ENCODE measurements around the gene WNK2. TPM values are rescaled to one million over a fixed set of nuclear protein-coding genes. Genes with fewer than 3 reads are reported as not detected.
A peak's percentile ranks its signal among the peaks of the same experiment; 100 is the strongest.

The WNK2 gene
- total and polyA plus RNA-seq, 7 donors, result 8.1 to 58.8 (median 35.5) TPM

DNA sequence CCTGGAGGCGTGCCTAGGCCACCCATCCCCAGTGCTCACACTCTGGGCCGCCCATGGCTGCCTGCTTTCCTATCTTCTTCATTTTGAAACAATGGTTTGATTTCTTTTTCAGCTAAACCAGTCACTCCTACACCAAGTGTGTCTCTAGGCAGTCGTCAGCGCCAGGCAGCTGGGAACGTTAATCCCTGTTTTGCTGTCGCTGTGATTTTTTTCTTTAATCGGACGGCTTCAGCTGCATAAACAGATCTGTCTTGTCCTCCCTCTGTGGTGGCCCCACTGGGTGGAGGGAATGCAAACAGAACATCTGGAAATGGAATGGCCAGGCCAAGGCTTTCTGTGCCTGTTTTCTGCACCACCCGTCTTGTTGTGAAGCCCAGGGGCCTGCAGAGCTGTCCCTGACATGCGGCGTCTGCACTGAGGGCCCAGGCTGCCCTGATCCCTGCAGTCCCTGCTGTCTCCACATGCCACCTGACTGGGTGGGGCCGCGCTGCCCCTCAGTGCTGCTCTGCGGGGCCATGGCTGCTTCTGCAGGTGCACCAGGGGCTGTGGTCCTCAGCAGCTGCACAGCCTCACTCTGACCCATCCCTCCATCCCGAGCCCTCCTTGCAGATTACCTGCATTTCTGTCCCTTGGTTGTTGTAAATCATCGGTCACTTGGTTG is 51.5 kb downstream of the WNK2 start:
- H3K27ac ChIP-seq, result no peak overlapping the region
- no peaks in the 10 kb centered on the region for H3K4me1 ChIP-seq
- H3K9me3 ChIP-seq, result no peaks in the 10 kb centered on the region
- H3K27me3 ChIP-seq (ENCODE audit: insufficient read depth in 3 of 3, low read length in 2 of 3), result no peaks in the 10 kb centered on the region
- intact Hi-C loops (cut with DNase I), result no loop called here
- 56 to 70% (median 61%) methylated on average over 16 of the region's 16 CpGs for WGBS, 3 donors
- TF ChIP-seq, protein P1, sequence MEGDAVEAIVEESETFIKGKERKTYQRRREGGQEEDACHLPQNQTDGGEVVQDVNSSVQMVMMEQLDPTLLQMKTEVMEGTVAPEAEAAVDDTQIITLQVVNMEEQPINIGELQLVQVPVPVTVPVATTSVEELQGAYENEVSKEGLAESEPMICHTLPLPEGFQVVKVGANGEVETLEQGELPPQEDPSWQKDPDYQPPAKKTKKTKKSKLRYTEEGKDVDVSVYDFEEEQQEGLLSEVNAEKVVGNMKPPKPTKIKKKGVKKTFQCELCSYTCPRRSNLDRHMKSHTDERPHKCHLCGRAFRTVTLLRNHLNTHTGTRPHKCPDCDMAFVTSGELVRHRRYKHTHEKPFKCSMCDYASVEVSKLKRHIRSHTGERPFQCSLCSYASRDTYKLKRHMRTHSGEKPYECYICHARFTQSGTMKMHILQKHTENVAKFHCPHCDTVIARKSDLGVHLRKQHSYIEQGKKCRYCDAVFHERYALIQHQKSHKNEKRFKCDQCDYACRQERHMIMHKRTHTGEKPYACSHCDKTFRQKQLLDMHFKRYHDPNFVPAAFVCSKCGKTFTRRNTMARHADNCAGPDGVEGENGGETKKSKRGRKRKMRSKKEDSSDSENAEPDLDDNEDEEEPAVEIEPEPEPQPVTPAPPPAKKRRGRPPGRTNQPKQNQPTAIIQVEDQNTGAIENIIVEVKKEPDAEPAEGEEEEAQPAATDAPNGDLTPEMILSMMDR (IDR thresholded peaks at IDR 0.05), result no peak
- ATAC-seq (no peak), DNase-seq (peak in 1 of 2 donors; percentile 54)
- H3K4me3 ChIP-seq, result no peak overlapping the region
- H3K36me3 ChIP-seq (ENCODE audit: insufficient read depth in 1 of 2, low read depth in 1 of 2), result no peaks in the 10 kb centered on the region

DNA sequence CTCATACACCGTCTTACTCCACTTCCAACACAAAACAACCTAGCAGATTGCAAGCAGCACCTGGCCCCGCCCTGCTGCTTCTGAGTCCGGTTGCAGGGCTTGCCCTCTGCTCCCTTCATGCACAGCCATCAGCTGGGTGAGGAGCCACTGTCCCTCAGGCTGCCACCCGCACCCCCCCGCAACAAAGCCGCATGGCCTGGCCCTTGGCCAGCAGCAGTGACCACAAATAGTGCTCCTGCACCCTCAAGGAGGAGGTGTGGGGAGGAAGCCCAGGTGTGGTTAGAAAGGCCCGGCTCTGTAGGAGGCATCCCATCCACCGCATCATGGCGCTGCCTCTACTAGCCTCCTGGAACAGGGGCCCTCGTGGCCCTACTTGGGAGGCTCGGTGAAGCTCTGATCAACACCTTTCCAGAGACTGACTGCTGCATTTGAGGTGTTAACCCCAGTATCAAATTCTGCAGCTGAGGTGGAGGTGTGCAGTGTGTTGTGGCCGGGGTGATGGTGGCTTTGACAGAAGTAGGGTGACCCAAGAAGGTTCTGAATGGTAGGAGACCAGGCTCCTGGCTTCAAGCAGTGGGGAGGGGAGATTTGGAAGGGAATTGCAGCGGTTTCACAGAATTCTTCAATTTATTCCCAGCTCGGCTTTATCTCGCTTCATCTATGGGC is 52.7 kb downstream of the WNK2 start:
- no peak overlapping the region for H3K27ac ChIP-seq
- H3K36me3 ChIP-seq (ENCODE audit: insufficient read depth in 1 of 2, low read depth in 1 of 2), result no peaks in the 10 kb centered on the region
- ATAC-seq, result no peak
- TF ChIP-seq, protein P1 (IDR thresholded peaks at IDR 0.05), result no peak
- no peaks in the 10 kb centered on the region for H3K27me3 ChIP-seq (ENCODE audit: insufficient read depth in 3 of 3, low read length in 2 of 3)
- no peak for DNase-seq
- intact Hi-C loops (cut with DNase I), result no loop called here
- 79 to 92% (median 85%) methylated on average over 15 of the region's 15 CpGs for WGBS, 3 donors
- no peaks in the 10 kb centered on the region for H3K9me3 ChIP-seq
- no peak overlapping the region for H3K4me3 ChIP-seq
- H3K4me1 ChIP-seq, result no peaks in the 10 kb centered on the region

DNA sequence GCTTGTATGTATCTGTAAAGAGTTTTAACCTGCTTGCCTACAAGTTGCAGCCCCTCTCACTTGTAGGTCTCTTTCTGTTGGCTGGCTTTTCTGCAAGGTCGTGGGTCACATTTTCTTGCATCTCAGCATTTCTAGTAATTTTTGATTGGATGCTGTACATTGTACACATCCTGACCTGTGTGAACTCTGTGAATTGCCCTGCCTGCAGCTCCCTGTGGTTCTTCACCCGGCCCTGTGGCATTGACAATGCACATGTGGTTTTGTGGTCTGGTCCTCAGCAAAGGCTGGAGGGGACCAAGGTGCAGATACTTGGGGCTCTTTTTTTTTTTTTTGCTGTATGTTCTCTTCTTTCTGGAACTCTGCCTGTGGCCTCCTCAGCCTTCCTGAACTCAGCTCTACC is 53.6 kb downstream of the WNK2 start:
- WGBS, 3 donors, result 87 to 91% (median 88%) methylated on average over 2 of the region's 2 CpGs
- intact Hi-C loops (cut with DNase I), result no loop called here
- TF ChIP-seq, protein P1 (IDR thresholded peaks at IDR 0.05), result no peak
- Histone ChIP-seq H3K27ac (no peak overlapping the region), H3K36me3 (ENCODE audit: insufficient read depth in 1 of 2, low read depth in 1 of 2) (no peaks in the 10 kb centered on the region), H3K4me1 (no peaks in the 10 kb centered on the region), H3K27me3 (ENCODE audit: insufficient read depth in 3 of 3, low read length in 2 of 3) (no peaks in the 10 kb centered on the region), H3K4me3 (no peak overlapping the region), H3K9me3 (no peaks in the 10 kb centered on the region)
- DNase-seq (no peak), ATAC-seq (no peak)

DNA sequence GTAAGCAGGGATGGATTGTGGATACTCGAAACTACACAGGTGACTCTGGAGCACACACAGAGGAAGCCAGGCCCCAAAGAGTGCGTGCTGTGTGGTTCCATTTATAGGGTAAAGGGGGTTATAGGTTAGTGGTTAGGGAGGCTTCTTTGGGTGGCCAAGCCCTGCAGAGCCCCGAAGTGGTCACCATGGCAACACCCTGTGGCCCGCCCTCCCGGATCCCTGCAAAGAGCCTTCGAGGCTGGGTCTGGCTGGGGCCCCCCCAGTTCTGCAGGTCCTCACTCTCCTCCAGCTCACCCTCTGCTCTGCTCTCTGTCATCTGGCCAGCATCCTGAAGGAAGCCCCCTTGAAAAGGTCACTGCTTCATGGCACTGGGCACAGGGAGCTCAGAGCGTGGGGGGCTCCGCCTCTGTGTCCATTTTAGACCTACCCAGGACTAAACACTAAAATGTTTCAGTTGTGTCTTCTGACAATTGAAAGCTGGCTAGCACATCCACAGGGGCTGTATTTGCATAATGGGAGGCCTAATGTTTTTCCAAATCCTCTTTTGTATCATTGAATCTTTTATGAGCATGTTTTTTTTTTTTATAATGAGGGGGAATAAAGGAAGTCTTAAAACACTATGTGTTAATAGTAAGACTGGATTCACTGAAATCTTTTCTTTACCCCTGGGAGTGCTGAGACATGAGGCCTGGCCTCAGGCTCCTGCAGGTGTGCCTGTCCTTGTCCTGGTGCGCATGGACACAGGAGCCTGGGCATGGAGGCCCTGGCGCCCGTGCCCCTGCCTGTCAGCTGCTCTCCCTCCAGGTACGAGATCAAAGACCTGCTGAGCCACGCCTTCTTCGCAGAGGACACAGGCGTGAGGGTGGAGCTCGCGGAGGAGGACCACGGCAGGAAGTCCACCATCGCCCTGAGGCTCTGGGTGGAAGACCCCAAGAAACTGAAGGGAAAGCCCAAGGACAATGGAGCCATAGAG is 55.3 kb downstream of the WNK2 start:
- DNase-seq (peak in 1 of 2 donors; percentile 5), ATAC-seq (no peak)
- Histone ChIP-seq H3K4me3 (no peak overlapping the region), H3K27me3 (ENCODE audit: insufficient read depth in 3 of 3, low read length in 2 of 3) (no peaks in the 10 kb centered on the region), H3K4me1 (peaks cover 2% of the 10 kb centered on the region), H3K27ac (no peak overlapping the region), H3K9me3 (no peaks in the 10 kb centered on the region), H3K36me3 (ENCODE audit: insufficient read depth in 1 of 2, low read depth in 1 of 2) (peaks cover 0 to 5% of the 10 kb centered on the region in 2 donors)
- intact Hi-C loops (cut with DNase I), result no loop called here
- TF ChIP-seq, protein P1 (IDR thresholded peaks at IDR 0.05), result no peak
- 91 to 92% (median 92%) methylated on average over 19 of the region's 19 CpGs for WGBS, 3 donors

All from psoas muscle (tissue), 8 donors.